HL-60 (cell line): Measurements from ENCODE around the gene PAX5.

Experiments
- CTCF ChIP-seq: IDR thresholded peaks from one replicate; pipeline ENCODE4 v1.5.1; 2011; ENCODE audit warnings: low read length, control low read depth, inconsistent platforms; ENCODE audit not compliant: insufficient read depth
- GABPA ChIP-seq: IDR thresholded peaks from 2 replicates; pipeline ENCODE4 v1.6.1; 2012; ENCODE audit warnings: low read depth
- POLR2AphosphoS5 ChIP-seq: IDR thresholded peaks from 2 replicates; pipeline ENCODE4 v1.6.1; 2012; ENCODE audit warnings: low read depth
- TF ChIP-seq, protein P1 (sequence below): IDR thresholded peaks from 2 replicates; pipeline ENCODE4 v1.6.1; 2012; ENCODE audit warnings: low read depth; ENCODE audit not compliant: insufficient replicate concordance

GRCh38 chr9:36922548-36922947 is 111.5 kb downstream of the PAX5 start:
- TF ChIP-seq CTCF, result no peak
- TF ChIP-seq, protein P1, sequence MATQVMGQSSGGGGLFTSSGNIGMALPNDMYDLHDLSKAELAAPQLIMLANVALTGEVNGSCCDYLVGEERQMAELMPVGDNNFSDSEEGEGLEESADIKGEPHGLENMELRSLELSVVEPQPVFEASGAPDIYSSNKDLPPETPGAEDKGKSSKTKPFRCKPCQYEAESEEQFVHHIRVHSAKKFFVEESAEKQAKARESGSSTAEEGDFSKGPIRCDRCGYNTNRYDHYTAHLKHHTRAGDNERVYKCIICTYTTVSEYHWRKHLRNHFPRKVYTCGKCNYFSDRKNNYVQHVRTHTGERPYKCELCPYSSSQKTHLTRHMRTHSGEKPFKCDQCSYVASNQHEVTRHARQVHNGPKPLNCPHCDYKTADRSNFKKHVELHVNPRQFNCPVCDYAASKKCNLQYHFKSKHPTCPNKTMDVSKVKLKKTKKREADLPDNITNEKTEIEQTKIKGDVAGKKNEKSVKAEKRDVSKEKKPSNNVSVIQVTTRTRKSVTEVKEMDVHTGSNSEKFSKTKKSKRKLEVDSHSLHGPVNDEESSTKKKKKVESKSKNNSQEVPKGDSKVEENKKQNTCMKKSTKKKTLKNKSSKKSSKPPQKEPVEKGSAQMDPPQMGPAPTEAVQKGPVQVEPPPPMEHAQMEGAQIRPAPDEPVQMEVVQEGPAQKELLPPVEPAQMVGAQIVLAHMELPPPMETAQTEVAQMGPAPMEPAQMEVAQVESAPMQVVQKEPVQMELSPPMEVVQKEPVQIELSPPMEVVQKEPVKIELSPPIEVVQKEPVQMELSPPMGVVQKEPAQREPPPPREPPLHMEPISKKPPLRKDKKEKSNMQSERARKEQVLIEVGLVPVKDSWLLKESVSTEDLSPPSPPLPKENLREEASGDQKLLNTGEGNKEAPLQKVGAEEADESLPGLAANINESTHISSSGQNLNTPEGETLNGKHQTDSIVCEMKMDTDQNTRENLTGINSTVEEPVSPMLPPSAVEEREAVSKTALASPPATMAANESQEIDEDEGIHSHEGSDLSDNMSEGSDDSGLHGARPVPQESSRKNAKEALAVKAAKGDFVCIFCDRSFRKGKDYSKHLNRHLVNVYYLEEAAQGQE, result no peak
- TF ChIP-seq GABPA, result no peak
- no peak for TF ChIP-seq POLR2AphosphoS5
